Motor neuron (in vitro differentiated cells): ENCODE measurements around the gene IDS. TPM values are rescaled to one million over a fixed set of nuclear protein-coding genes. Genes with fewer than 3 reads are reported as not detected.
"Not testable (repeated sequence)": the region's sequence is repeated elsewhere in the genome, so short reads cannot be mapped to it uniquely, and the experiment has no call there.

Experiments
- ATAC-seq, 8 experiments: fragments of 200-7000 bp; cut with Tn5 transposase; replicated peaks in 6 of 8; 2 replicates each; pipeline ENCODE4 v1.8.0; 2021; ENCODE audit warnings: mild to moderate bottlenecking in 8 of 8, moderate library complexity in 8 of 8
- H3K27ac ChIP-seq, 2 donors: fragments of 250-450 bp; sonication (Bioruptor Pico); 2 replicates each; pipeline ENCODE4 v1.9.0; 2021; ENCODE audit warnings: antibody characterized with exemption in 2 of 2, mild to moderate bottlenecking in 2 of 2, moderate library complexity in 1 of 2
- H3K4me1 ChIP-seq, 2 donors: fragments of 250-450 bp; sonication (Bioruptor Pico); replicated peaks in 1 of 2; 2 replicates each; pipeline ENCODE4 v1.6.1; 2021; ENCODE audit warnings: antibody characterized with exemption in 2 of 2, mild to moderate bottlenecking in 2 of 2, moderate library complexity in 1 of 2
- H3K4me3 ChIP-seq, 5 donors: fragments of 250-450 bp; sonication (Bioruptor Pico); 2 replicates each; pipeline ENCODE4 v1.9.0; 2021; ENCODE audit warnings: antibody characterized with exemption in 5 of 5, mild to moderate bottlenecking in 5 of 5, moderate library complexity in 4 of 5
- WGBS, 10 experiments: fragments of 450-650 bp; shearing (Covaris generic); methylation state at CpG; one replicate each; pipeline ENCODE4 v1.0.0; 2022; 5-methylcytosine and 5-hydroxymethylcytosine counted together
- in situ Hi-C, 9 experiments: fragments of 400-800 bp; cut with MboI; loops; one replicate each; pipeline ENCODE4 v1.15.0; 2021; ENCODE audit warnings: low sequenced_read_pairs in 9 of 9, low pct_unique_long_range_greater_than_20kb in 2 of 9; ENCODE audit not compliant: unreplicated experiment in 9 of 9
- total RNA-seq, 8 experiments: library from RNA; unstranded; fragments of 300-600 nt; gene quantifications; 2 replicates each; pipeline versions ENCODE4 v1.2.3 to v1.2.4, GENCODE V29; 2022

IDS gene
- total RNA-seq, 8 experiments from 2014 or later: 6.5 to 112 (median 35.7) TPM

DNA sequence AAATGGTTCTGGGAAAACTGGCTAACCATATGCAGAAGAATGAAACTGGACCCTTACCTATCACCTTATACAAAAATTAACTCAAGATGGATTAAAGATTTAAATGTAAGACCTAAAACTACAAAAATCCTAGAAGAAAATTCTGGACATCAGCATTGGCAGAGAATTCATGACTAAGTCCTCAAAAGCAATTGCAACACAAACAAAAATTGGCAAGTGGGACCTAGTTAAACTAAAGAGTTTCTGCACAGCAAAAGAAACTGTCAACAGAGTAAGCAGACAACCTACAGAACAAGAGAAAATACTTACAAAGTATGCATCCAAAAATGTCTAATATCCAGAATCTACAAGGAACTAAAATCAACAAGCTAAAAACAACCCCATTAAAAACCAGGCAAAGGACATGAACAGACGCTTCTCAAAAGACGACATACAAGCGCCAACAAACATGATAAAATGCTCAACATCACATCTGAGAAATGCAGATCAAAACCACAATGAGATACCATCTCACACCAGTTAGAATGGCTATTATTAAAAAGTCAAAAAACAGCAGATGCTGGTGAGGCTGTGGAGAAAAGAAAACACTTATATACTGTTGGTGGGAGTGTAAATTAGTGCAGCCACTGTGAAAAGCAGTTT is 15.7 kb upstream of the IDS start:
- in situ Hi-C loops, ATAC-seq, H3K27ac ChIP-seq, H3K4me3 ChIP-seq, H3K4me1 ChIP-seq: not testable (repeated sequence)
- WGBS, 10 experiments: 25 to 96% (median 84%) methylated on average over 3 of the region's 3 CpGs; no CpG with 5 or more reads in 6 of the 10 experiments

DNA sequence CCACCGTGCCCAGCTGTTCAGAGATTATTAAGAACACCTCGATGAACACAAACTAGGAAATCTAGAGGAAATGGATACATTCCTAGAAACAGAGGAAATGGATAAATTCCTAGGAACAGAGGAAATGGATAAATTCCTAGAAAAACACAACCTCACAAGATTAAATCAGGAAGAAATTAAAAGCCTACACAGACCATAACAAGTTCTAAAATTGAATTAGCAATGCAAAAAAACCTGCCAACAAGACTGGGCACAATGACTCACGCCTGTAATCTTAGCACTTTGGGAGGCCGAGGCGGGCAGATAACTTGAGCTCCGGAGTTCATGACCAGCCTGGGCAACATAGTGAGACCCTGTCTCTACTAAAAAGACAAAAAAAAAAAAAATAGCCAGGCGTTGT is 13.1 kb upstream of the IDS start:
- in situ Hi-C loops: no loop called here
- H3K4me1 ChIP-seq: no peaks in the 10 kb centered on the region
- 41 to 100% (median 74%) methylated on average over 1 to 6 of the region's 7 CpGs; no CpG with 5 or more reads in 4 of the 10 experiments for WGBS, 10 experiments
- ATAC-seq: no peak
- no peak overlapping the region for H3K4me3 ChIP-seq
- no peak overlapping the region for H3K27ac ChIP-seq

DNA sequence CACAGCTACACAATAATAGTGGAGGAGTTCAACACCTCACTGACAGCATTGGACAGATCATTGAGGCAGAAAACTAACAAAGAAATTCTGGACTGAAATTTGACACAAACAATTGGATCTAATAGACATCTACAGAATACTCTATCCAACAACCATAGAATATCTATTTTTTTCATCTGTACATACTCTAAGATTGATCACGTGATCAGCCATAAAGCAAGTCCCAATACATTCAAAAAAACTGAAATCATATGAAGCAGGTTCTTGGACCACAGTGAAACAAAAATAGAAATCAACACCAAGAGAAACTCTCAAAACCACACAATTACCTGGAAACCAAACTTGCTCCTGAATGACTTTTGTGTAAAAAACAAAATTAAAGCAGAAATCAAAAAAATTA is 12.2 kb upstream of the IDS start:
- WGBS, 10 experiments: 44 to 100% (median 80%) methylated on average over 1 of the region's 1 CpG; no CpG with 5 or more reads in 3 of the 10 experiments
- no peak for ATAC-seq
- in situ Hi-C loops: no loop called here

DNA sequence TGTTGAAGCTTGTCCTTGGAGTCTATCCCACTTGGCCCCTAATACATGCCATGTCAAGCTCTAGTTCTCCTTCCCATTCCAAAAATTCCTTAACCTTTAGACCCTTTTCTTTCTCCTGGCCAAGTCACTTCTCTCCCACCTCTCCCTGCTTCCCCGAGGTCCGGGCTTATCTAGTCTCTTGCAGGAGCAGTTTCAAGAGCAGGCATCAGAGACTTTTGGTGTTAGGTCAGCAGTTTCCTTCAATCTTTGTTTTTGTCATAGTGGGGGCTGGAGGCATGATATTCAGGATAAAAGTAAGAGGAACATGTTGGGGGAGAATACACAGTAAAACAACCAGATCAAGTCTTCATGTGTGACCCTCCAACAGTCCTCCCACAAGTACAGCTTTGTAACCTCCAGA is 11.5 kb upstream of the IDS start:
- 33 to 90% methylated on average over 1 to 2 of the region's 2 CpGs; no CpG with 5 or more reads in 8 of the 10 experiments for WGBS, 10 experiments
- Histone ChIP-seq H3K4me1 (peaks cover 3 to 4% of the 10 kb centered on the region in 2 donors), H3K27ac (no peak overlapping the region), H3K4me3 (no peak overlapping the region)
- ATAC-seq: no peak
- in situ Hi-C loops: no loop called here

More for the DNA sequence above, 12.2 kb upstream of the IDS start:
- Histone ChIP-seq H3K27ac (no peak overlapping the region), H3K4me1 (peaks cover 3 to 4% of the 10 kb centered on the region in 2 donors), H3K4me3 (no peak overlapping the region)

DNA sequence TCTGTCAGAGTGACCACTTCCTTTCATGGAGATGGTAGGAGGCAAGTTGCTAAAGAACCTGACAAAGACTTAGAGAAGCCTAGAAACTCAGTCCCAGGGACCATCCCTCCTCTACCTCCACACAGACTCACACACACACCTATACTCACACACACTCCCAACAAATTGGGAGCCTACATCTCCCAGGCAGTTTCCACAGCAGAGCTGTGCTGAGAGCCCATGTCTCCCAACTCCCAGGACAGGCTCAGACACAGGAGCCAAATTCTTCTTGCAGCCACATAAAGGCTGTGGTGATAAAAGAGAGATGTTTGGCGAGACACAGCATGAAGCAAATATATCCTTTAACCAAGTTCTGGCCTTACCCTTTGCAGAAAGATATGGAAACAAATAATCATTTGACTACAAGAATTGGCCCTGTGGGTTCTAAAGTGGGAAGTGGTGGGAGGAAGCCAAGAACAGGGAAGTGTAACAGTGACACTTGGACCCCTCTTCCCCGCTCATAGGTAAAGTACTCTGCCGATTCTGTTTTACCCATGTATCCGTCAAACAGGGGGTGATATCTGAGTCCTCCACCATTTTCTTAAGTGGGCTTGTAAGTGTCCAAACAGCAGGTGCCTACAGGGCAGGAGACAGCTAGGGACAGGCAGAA is 11.0 kb upstream of the IDS start:
- Histone ChIP-seq H3K27ac (no peak overlapping the region), H3K4me1 (peaks cover 3 to 4% of the 10 kb centered on the region in 2 donors), H3K4me3 (no peak overlapping the region)
- no peak for ATAC-seq
- WGBS, 10 experiments: 16 to 100% (median 80%) methylated on average over 1 to 3 of the region's 4 CpGs; no CpG with 5 or more reads in 5 of the 10 experiments
- in situ Hi-C loops: no loop called here

DNA sequence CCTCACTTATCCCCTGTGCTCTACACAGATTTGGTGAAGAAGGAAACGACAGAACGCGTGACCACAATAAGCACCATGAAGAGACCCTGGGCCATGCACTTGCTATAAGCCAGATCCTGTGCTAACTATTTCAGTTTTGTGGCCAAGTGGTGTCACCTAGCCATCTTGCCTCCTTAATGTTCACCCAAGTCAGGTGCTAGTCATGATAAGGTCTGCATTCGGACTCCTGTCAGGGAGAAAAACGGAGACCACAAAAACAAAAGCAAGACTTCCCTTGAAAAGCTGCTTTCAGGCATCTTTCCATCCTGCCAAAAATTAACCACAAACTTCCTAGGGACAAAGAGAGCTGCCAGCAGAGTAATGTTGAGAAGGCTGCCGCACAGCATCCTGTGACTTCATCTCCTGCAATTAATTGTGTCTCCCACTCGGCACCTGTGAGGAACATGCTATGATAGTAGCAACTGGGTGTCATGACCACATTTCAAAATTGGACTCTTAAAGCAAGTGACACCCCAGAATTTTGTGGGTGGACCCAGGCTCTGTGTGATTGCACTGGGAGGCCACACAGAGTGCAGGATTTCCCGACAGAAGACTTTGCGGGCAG is 8.8 kb upstream of the IDS start:
- H3K27ac ChIP-seq: no peak overlapping the region
- in situ Hi-C loops: no loop called here
- no peak overlapping the region for H3K4me3 ChIP-seq
- peaks cover 5 to 12% of the 10 kb centered on the region in 2 donors for H3K4me1 ChIP-seq
- ATAC-seq: no peak
- WGBS, 10 experiments: 42 to 70% methylated on average over 2 to 6 of the region's 9 CpGs; no CpG with 5 or more reads in 8 of the 10 experiments

DNA sequence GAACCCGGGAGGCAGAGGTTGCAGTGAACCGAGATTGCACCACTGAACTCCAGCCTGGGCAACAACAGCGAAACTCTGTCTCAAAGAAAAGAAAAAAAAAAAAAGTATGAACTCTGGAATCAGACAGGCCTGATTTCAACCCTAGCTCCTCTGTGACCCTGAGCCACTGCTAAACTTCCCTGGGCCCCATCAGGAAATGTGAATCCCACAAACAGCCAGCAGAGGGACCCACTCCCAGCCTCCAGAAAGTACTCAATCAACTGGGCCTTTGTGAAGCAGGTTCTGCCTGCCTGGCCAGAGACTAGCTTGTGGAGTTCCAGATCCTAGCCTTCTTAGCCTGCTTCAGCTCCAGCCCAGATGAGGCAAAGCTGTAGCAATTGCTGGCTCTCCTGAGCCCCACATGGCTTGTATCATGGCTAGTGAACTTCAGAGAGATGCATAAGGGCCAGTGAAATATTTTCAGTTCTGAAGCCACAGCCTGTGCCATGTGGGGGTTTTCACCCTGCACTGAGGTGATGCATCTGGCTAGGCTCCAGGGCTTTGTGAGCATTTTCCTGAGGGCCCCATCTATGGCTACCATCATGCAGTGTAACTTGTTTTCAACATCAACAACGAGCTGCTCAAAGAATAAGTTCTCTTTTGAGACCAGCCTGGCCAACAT is 7.2 kb upstream of the IDS start:
- H3K4me1 ChIP-seq: peaks cover 5 to 12% of the 10 kb centered on the region in 2 donors
- no peak overlapping the region for H3K27ac ChIP-seq
- 59 to 87% methylated on average over 3 of the region's 4 CpGs; no CpG with 5 or more reads in 8 of the 10 experiments for WGBS, 10 experiments
- in situ Hi-C loops: no loop called here
- no peak overlapping the region for H3K4me3 ChIP-seq
- ATAC-seq: peak; percentile 63 to 86 (median 78)

DNA sequence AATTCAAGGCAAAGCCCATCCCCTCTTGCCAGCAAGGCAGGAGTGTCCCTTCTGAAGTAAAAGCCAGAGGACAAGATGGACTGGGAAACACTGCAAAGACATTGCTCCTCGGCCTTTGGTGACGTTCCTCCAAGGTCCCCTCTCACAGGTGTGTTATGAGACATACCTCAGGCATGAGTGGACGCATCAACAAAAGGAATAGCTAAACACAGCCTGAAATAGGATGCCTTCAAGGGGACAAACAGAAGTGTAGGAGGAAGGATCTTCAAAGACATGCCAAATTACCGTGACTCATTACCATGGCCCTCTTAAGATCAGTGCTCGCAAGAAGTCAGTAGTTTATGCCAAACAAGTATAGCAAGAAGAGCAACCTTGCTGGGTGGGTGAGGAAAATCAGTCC is 6.0 kb upstream of the IDS start:
- no peak overlapping the region for H3K4me3 ChIP-seq
- in situ Hi-C loops: no loop called here
- H3K27ac ChIP-seq: no peak overlapping the region
- ATAC-seq: no peak
- peaks cover 6 to 14% of the 10 kb centered on the region in 2 donors for H3K4me1 ChIP-seq
- WGBS, 10 experiments: 0 to 59% (median 52%) methylated on average over 1 to 4 of the region's 5 CpGs; no CpG with 5 or more reads in 7 of the 10 experiments

DNA sequence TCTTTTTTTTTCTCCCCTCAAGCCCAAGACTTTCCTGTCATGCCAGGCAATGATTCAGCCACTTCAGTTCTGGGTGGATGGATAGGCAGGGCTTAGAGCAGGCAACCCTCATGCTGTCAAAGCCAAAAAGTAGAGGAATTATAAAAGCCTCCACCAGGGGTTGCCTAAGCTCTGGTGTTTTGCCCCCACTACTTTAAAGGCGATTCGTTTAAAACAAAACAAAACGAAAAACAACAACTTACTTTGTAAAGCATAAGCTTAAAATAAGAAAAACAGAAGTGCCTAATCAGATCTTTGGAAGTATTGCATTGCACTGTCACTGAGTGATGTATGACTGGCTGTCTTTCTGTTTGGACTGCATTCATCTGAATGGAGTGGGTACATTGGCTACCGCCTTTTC is 5.3 kb upstream of the IDS start:
- H3K4me1 ChIP-seq: peaks cover 11 to 17% of the 10 kb centered on the region in 2 donors
- H3K4me3 ChIP-seq: no peak overlapping the region
- in situ Hi-C loops: no loop called here
- 0 to 10% (median 3%) methylated on average over 2 to 4 of the region's 4 CpGs; no CpG with 5 or more reads in 4 of the 10 experiments for WGBS, 10 experiments
- no peak overlapping the region for H3K27ac ChIP-seq
- peak in 6 of 8 experiments; percentile 20 to 76 (median 56) for ATAC-seq

DNA sequence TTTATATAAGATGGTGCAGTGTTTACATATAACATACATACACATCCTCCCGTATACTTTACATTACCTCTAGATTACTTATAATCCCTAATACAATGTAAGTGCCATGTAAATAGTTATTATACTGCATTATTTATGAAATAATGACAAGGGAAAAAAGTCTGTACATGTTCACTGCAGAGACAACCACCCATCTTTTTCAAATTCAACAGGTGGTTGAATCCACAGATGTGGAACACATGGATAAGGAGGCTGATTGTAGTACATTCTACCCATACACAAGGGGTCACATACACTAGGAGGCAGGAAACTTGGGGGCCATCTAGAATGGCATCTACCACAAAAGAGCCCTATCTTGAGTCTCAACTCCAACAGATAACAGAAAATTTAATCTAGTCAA is 3.4 kb upstream of the IDS start:
- in situ Hi-C loops: no loop called here
- H3K27ac ChIP-seq: no peak overlapping the region
- WGBS, 10 experiments: 100% methylated on average over 1 of the region's 1 CpG; no CpG with 5 or more reads in 9 of the 10 experiments
- no peak overlapping the region for H3K4me3 ChIP-seq
- ATAC-seq: no peak
- peaks cover 11 to 19% of the 10 kb centered on the region in 2 donors for H3K4me1 ChIP-seq

DNA sequence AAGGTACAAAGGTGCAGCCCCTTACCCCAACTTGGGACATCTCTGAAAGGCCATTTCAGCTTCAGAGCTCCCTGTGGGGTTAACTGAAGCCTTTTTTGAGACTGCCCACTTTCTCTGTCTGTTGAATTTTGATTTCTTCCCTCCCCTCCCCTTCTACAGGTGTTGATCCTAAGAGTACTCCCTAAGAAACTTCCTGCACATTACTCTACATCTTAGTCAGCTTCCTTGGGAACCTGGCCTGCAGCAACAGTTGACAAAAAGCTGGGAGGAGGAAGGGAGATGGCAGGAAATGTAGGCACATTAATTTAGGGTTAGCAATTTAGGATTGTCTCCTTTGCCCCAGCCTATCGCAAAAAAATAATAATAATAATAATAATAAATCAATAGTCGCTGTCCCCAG is 1.2 kb upstream of the IDS start:
- in situ Hi-C loops: no loop called here

DNA sequence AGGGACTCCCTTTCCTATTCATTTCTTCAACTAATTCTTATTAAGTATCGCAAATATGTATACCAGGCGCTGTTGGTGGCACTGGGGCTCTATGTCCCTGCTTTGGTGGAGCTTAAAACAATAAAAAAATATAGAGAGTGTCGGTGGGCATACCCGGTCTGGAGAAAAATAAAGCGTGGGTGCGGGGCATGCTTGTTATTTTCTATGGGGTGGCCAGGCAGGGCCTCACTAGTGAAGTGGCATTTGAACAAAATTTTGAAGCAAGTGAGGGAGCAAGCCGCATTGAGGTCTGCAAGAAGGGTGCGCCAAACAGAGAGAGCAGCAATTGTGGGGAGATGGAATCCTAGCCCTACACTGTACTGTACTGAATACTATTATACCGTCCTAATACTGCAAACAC is 565 bp upstream of the IDS start:
- WGBS, 10 experiments: 45 to 69% (median 55%) methylated on average over 2 to 5 of the region's 9 CpGs; no CpG with 5 or more reads in 6 of the 10 experiments
- in situ Hi-C loops: no loop called here
- Histone ChIP-seq H3K4me1 (peaks cover 6 to 13% of the 10 kb centered on the region in 2 donors), H3K27ac (peak overlapping the region; percentile 18 to 86), H3K4me3 (peak overlapping the region; percentile 49 to 63 (median 54))
- ATAC-seq: no peak

More for the DNA sequence above, 1.2 kb upstream of the IDS start:
- Histone ChIP-seq H3K4me3 (no peak overlapping the region), H3K27ac (no peak overlapping the region), H3K4me1 (peaks cover 8 to 16% of the 10 kb centered on the region in 2 donors)
- WGBS, 10 experiments: 55 to 100% (median 88%) methylated on average over 2 of the region's 2 CpGs; no CpG with 5 or more reads in 4 of the 10 experiments
- no peak for ATAC-seq
